Activated CD8-positive, alpha-beta memory T cell treated with anti-CD3 and anti-CD28 coated beads for 36 hours (primary cell): ENCODE data around the gene DDB1. TPM values are rescaled to one million over a fixed set of nuclear protein-coding genes. Genes with fewer than 3 reads are reported as not detected.

Experiments
- CTCF ChIA-PET: fragments of 350-600 bp; sonication (Branson Sonifier 250); formaldehyde crosslinking; loops from one replicate; lab custom pipeline; 2021; ENCODE audit warnings: antibody characterized with exemption; lab: Charles Lee
- POLR2A ChIA-PET: fragments of 350-600 bp; sonication (Branson Sonifier 250); formaldehyde crosslinking; loops from one replicate; lab custom pipeline; 2021; ENCODE audit warnings: antibody characterized with exemption; lab: Charles Lee
- total RNA-seq, 2 experiments: library from RNA; stranded (reverse); gene quantifications; one replicate each; pipeline ENCODE4 v1.2.3, GENCODE V29; 2021

DDB1 gene
- total RNA-seq, 2 experiments from 2014 or later = 312 to 319 TPM

GRCh38 chr11:61342207-61342803 is 9.4 kb upstream of the DDB1 start:
- POLR2A ChIA-PET = no interaction called here
- CTCF ChIA-PET = interaction anchor here (1.3 kb wide), 1 partner anchor 44 kb away, joined by 6 read pairs; no protein-coding TSS in a partner anchor

DNA sequence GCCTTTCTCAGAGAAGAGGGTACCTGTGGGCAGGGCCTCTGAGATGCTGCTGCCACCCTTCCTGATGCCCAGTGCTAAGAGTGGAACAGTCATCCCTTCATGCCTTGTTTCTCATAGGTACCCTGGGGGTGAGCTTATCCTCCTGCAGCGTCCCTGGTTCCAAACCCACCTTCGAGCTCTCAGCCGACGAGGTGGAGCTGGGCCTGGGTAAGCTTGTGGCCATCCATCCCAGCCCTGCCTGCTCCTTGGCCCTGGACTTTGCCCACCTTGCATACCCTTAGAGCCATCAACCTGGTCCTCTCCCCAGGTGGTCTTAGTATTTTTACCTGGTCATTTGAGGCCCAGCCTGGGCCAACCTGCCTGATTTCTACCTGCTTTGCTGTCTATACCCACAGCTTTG is 8.8 kb upstream of the DDB1 start:
- ChIA-PET POLR2A (no interaction called here), CTCF (interaction anchor here (1.3 kb wide), 1 partner anchor 44 kb away, joined by 6 read pairs; no protein-coding TSS in a partner anchor)

GRCh38 chr11:61340979-61341378 is 8.1 kb upstream of the DDB1 start:
- POLR2A ChIA-PET = no interaction called here
- CTCF ChIA-PET = interaction anchor here (1.3 kb wide), 1 partner anchor 45 kb away, joined by 6 read pairs; no protein-coding TSS in a partner anchor

- CTCF ChIA-PET = interaction anchor here (1.3 to 4.1 kb wide), 2 partner anchors 46 to 53 kb away, joined by 3 to 36 read pairs; partner anchors contain the start of gene TMEM216
- POLR2A ChIA-PET = no interaction called here
These were observed 6.6 kb upstream of the DDB1 start for GRCh38 chr11:61339490-61339878.

DNA sequence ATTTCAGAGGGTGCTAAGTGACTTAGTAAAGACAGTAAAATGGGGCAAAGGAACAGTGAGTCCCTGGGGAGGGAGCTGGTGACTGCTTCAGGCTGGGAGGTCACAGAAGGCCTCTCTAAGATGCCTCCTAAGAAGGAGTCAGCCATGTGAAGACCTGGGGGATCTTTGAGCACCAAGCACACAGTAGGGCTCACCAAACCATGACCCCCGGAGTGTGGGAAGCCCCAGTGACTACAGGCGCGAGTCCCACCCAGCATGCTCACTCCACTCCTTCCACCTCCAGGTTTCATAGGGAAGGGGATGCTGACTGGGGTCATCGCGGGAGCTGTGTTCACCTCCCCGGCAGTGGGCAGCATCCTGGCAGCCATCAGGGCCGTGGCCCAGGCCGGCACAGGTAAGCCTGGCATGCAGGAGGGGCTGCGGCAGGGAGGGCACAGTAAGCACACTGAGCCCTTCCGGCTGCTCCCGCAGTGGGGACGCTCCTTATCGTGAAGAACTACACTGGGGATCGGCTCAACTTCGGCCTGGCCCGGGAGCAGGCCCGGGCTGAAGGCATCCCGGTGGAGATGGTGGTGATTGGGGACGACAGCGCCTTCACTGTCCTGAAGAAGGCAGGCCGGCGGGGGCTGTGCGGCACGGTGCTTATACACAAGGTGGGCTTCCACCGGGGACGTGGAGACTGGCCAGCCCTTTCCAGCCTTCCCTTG is 6.0 kb upstream of the DDB1 start:
- ChIA-PET CTCF (interaction anchor here (0.6 to 6.4 kb wide), 6 partner anchors 24 to 60 kb away, joined by 3 to 99 read pairs (median 4); partner anchors contain the start of gene TMEM216), POLR2A (no interaction called here)

GRCh38 chr11:61337706-61338470 is 5.0 kb upstream of the DDB1 start:
- CTCF ChIA-PET = interaction anchor here (1.3 to 6.4 kb wide), 6 partner anchors 25 to 62 kb away, joined by 3 to 99 read pairs (median 10); partner anchors contain the start of gene TMEM216
- POLR2A ChIA-PET = interaction anchor here (1.4 kb wide), 1 partner anchor 23 kb away, joined by 3 read pairs; no protein-coding TSS in a partner anchor

DNA sequence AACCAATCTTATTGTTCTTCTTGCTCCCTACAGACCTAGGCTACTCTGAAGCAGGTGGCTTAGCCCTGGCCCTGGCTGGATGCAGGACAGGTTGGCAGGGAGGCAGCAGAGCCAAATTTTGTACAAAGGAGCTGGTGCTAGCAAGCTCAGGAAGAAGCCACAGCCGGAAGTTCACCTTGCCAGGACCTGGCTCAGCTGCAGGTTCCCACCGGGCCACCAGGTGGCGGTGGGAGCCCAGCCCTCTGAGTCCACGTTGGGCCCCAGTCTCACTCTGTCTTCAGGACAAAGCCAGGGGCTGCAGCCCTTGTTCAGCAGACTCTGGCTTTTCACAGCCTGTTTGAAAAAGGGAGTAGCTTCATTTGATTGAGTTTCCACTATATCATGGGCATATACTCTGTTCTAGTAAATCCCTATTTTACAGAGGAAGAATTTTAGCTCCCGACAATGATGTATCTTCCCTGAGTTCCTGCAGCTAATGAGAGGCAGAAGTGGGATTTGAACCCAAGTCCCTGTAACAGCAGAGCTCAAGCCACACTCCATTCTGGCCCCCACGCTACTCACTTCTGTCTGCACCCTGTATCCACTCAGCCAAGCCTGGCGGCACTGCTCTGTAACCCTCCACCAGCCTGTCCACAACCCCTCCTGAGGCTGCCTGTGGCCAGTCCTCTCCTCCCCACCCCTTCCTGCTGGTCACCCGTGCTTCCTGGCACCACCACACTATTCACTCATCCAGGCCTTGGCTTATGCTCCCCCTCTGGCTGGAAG is 3.4 kb upstream of the DDB1 start:
- POLR2A ChIA-PET = interaction anchor here (0.7 to 1.2 kb wide), 3 partner anchors 21 to 49 kb away, joined by 3 to 7 read pairs (median 4); partner anchors contain the start of genes CYB561A3 and TMEM138
- CTCF ChIA-PET = interaction anchor here (0.6 to 6.4 kb wide), 27 partner anchors 9 to 476 kb away, joined by 3 to 99 read pairs (median 3); partner anchors contain the start of genes CPSF7, CYB561A3, SDHAF2 and TMEM138

GRCh38 chr11:61335355-61335710 is 2.4 kb upstream of the DDB1 start:
- ChIA-PET CTCF (interaction anchor here (0.7 to 6.4 kb wide), 12 partner anchors 12 to 182 kb away, joined by 3 to 99 read pairs (median 6); partner anchors contain the start of genes CPSF7, CYB561A3, SDHAF2 and TMEM138), POLR2A (interaction anchor here (0.5 to 1.2 kb wide), 3 partner anchors 26 to 196 kb away, joined by 3 to 7 read pairs (median 4); partner anchors contain the start of genes CYB561A3 and TMEM138)

- POLR2A ChIA-PET = interaction anchor here (0.9 to 2.0 kb wide), 5 partner anchors 24 to 95 kb away, joined by 3 to 10 read pairs (median 6); partner anchors contain the start of genes CPSF7, CYB561A3, SDHAF2 and TMEM138
- CTCF ChIA-PET = interaction anchor here (1.0 to 6.4 kb wide), 7 partner anchors 10 to 101 kb away, joined by 3 to 99 read pairs (median 8); partner anchors contain the start of genes CPSF7, CYB561A3, SDHAF2 and TMEM138
These were observed 1.8 kb upstream of the DDB1 start for GRCh38 chr11:61334434-61335354.

DNA sequence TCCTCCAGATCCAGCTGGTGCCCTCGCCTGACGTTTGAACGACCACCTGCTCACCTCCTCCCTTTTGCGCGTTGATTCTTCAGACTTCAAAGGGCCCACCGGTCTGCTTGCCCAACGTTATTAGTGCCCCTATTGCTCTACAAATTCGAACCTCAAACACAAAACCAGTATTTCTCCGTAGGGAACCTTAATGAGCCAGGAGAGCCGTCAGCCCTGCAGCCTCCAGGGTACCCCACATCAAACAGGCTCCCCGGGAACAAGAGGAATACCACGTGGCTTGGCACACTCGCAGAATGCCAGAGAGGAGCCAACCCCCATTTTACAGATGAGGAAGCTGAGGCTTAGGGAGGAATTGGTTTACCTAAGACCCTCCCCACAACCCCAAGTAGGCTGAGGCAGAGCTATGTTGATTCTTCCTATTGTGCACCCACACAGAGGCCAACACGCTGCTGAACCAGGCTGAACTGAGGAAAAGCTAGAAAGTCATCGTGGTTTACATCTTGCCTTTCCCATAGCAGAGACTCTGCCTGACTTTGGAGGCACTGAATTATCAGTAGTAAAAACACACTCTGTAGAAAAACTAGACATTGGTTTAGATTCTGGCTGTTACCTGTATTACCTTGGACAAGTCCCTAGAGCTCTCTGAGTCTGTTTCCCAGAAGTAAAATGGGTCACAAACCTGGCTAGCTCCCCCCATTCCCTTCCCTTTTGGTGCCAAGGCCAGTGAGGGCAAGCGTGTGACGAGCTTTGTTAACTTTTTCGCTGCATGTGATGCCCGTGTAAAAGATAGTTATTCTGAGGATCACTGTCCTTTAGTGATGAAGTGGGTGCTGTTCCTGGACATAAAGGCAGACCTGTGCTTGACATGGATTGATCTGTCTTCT is 887 bp upstream of the DDB1 start:
- ChIA-PET CTCF (interaction anchor here (0.6 to 6.4 kb wide), 6 partner anchors 9 to 102 kb away, joined by 3 to 99 read pairs (median 8); partner anchors contain the start of genes CYB561A3 and TMEM138), POLR2A (interaction anchor here (0.9 to 2.0 kb wide), 7 partner anchors 25 to 95 kb away, joined by 3 to 10 read pairs (median 5); partner anchors contain the start of genes CPSF7, CYB561A3, SDHAF2 and TMEM138)

- CTCF ChIA-PET = interaction anchor here (1.6 kb wide), 1 partner anchor 104 kb away, joined by 4 read pairs; no protein-coding TSS in a partner anchor
- POLR2A ChIA-PET = interaction anchor here (0.6 kb wide), 1 partner anchor 40 kb away, joined by 4 read pairs; no protein-coding TSS in a partner anchor
These were observed 566 bp downstream of the DDB1 start for GRCh38 chr11:61332281-61332796.

- CTCF ChIA-PET = interaction anchor here (1.6 kb wide), 1 partner anchor 105 kb away, joined by 4 read pairs; no protein-coding TSS in a partner anchor
- POLR2A ChIA-PET = interaction anchor here (0.6 to 0.8 kb wide), 2 partner anchors 11 to 41 kb away, joined by 4 to 5 read pairs; no protein-coding TSS in a partner anchor
These were observed 1.3 kb downstream of the DDB1 start for GRCh38 chr11:61331651-61332050.

DNA sequence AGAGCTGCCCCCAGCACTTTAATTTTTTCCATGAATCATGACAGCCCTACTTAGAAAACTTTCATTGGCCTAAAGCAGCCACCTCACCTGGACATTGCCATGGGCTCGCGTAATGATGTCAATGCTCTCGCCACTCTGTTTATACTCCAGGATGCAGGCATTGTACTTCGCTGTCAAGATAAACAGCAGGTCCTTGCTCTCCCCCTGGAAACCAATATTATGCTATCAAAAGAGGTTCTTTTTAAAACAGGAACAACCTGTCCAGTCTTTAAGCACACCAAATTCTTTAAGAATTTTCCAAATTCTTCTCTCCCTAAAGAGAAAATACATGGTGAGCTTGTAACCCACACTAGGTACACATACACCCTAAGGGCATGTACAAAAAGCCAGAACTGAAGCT is 3.0 kb downstream of the DDB1 start:
- ChIA-PET CTCF (interaction anchor here (1.9 kb wide), 1 partner anchor 32 kb away, joined by 4 read pairs; the partner anchor contains the start of gene CYB561A3), POLR2A (no interaction called here)

- ChIA-PET CTCF (interaction anchor here (0.7 to 1.3 kb wide), 2 partner anchors 38 to 73 kb away, joined by 3 read pairs; no protein-coding TSS in a partner anchor), POLR2A (no interaction called here)
These were observed 4.6 kb downstream of the DDB1 start for GRCh38 chr11:61328351-61328750.

- ChIA-PET CTCF (interaction anchor here (1.3 kb wide), 2 partner anchors 57 to 72 kb away, joined by 3 to 9 read pairs; no protein-coding TSS in a partner anchor), POLR2A (no interaction called here)
These were observed 5.2 kb downstream of the DDB1 start for GRCh38 chr11:61327669-61328071.
